Body of pancreas (tissue), 4 donors: Measurements from ENCODE around the gene SNRK. TPM values are rescaled to one million over a fixed set of nuclear protein-coding genes. Genes with fewer than 3 reads are reported as not detected.

Experiments
- ATAC-seq: fragments of 150-250 bp; one replicate; pipeline ENCODE4 v1.9.1; 2016
- DNase-seq, 4 donors: peaks; one replicate each; pipeline ENCODE4 v3.0.0-alpha.2; 2019
- H3K27ac ChIP-seq, 4 donors: fragments of 200-600 bp; sonication (generic); 1 replicate in 3 of 4; 2 replicates in 1 of 4; pipeline versions ENCODE4 v1.5.1 to v1.6.1; 2016 to 2019; ENCODE audit warnings: mild to moderate bottlenecking in 1 of 4, mixed read lengths in 1 of 4, moderate library complexity in 1 of 4
- H3K27me3 ChIP-seq, 2 donors: fragments of 200-600 bp; sonication (generic); one replicate each; pipeline ENCODE4 v1.6.0; 2016; ENCODE audit warnings: mild to moderate bottlenecking in 1 of 2
- H3K36me3 ChIP-seq, 2 donors: fragments of 200-600 bp; sonication (generic); replicated peaks in 1 of 2; 2 replicates each; pipeline ENCODE4 v1.5.1; 2016; ENCODE audit warnings: low read depth in 2 of 2; ENCODE audit not compliant: insufficient read depth in 1 of 2
- H3K4me1 ChIP-seq: fragments of 200-600 bp; sonication (generic); one replicate; pipeline ENCODE4 v1.6.0; 2016
- H3K4me3 ChIP-seq, 2 donors: fragments of 200-600 bp; sonication (generic); 1 replicate in 1 of 2; 2 replicates in 1 of 2; pipeline ENCODE4 v1.5.1; 2016 to 2019
- H3K9me3 ChIP-seq, 3 donors: fragments of 200-600 bp; sonication (generic); 1 replicate in 2 of 3; 2 replicates in 1 of 3; pipeline ENCODE4 v1.5.1; 2016
- CTCF ChIP-seq, 7 experiments: fragments of 450-650 bp in 4 of 7; fragments of 200-600 bp in 3 of 7; sonication (generic) in 3 of 7; IDR thresholded peaks; one replicate each; pipeline ENCODE4 v1.5.1; 2016 to 2019; ENCODE audit warnings: antibody characterized with exemption in 7 of 7
- POLR2A ChIP-seq, 3 donors: fragments of 450-650 bp; IDR thresholded peaks; one replicate each; pipeline ENCODE4 v1.6.1; 2016; ENCODE audit warnings: antibody characterized with exemption in 3 of 3, mild to moderate bottlenecking in 2 of 3
- WGBS, 2 donors: methylation state at CpG; one replicate each; pipeline ENCODE4 v1.1.5; 2017; 5-methylcytosine and 5-hydroxymethylcytosine counted together
- intact Hi-C: fragments of 100-400 bp; cut with DNase I; formaldehyde crosslinking; loops from one replicate; pipeline ENCODE4 v1.15.1; 2023
- total RNA-seq, 2 donors: library from RNA; depleted of rRNA; stranded (reverse); fragments of >200 nt; gene quantifications; one replicate each; pipeline ENCODE4 v1.1.0, GENCODE V29; 2016

Gene SNRK
- total RNA-seq, 2 donors from 2014 or later = 22.4 to 25.7 TPM

- DNase-seq (no peak), ATAC-seq (no peak)
- intact Hi-C loops = no loop called here
- Histone ChIP-seq H3K4me3 (no peak overlapping the region), H3K36me3 (peaks cover 0 to 16% of the 10 kb centered on the region in 2 donors), H3K27me3 (no peaks in the 10 kb centered on the region), H3K4me1 (peaks cover 34% of the 10 kb centered on the region), H3K27ac (no peak overlapping the region), H3K9me3 (peaks cover 0 to 29% (median 0%) of the 10 kb centered on the region in 3 donors)
- no peak for TF ChIP-seq POLR2A (IDR thresholded peaks at IDR 0.05)
- TF ChIP-seq CTCF (IDR thresholded peaks at IDR 0.05) = no peak
- WGBS, 2 donors = 98 to 99% methylated on average over 2 of the region's 2 CpGs
These were observed 52.0 kb downstream of the SNRK start for GRCh38 chr3:43338295-43338694.

- intact Hi-C loops = no loop called here
- peaks cover 0 to 16% of the 10 kb centered on the region in 2 donors for H3K36me3 ChIP-seq
These were observed 54.1 kb downstream of the SNRK start for GRCh38 chr3:43340403-43340802.

GRCh38 chr3:43341788-43342187 lies 55.4 kb downstream of the SNRK start:
- peaks cover 0 to 14% of the 10 kb centered on the region in 2 donors for H3K36me3 ChIP-seq
- 82 to 89% methylated on average over 2 of the region's 2 CpGs for WGBS, 2 donors
- no peak overlapping the region for H3K4me3 ChIP-seq
- no peaks in the 10 kb centered on the region for H3K27me3 ChIP-seq
- ATAC-seq (no peak), DNase-seq (no peak)
- intact Hi-C loops = no loop called here
- H3K27ac ChIP-seq = peak overlapping the region in 3 of 4 donors; percentile 6 to 88 (median 81)
- TF ChIP-seq POLR2A (IDR thresholded peaks at IDR 0.05) (no peak), CTCF (IDR thresholded peaks at IDR 0.05) (no peak)
- H3K4me1 ChIP-seq = peaks cover 49% of the 10 kb centered on the region
- peaks cover 0 to 14% (median 0%) of the 10 kb centered on the region in 3 donors for H3K9me3 ChIP-seq

More at GRCh38 chr3:43340403-43340802, 54.1 kb downstream of the SNRK start:
- ATAC-seq (peak; percentile 77), DNase-seq (peak; percentile 43 to 83 (median 70))
- no peak overlapping the region for H3K4me3 ChIP-seq
- TF ChIP-seq CTCF (IDR thresholded peaks at IDR 0.05) (no peak), POLR2A (IDR thresholded peaks at IDR 0.05) (no peak)
- H3K27ac ChIP-seq = peak overlapping the region in 3 of 4 donors; percentile 41 to 88 (median 81)
- H3K27me3 ChIP-seq = no peaks in the 10 kb centered on the region
- WGBS, 2 donors = 58 to 64% methylated on average over 7 of the region's 7 CpGs
- H3K4me1 ChIP-seq = peaks cover 49% of the 10 kb centered on the region
- peaks cover 0 to 27% (median 0%) of the 10 kb centered on the region in 3 donors for H3K9me3 ChIP-seq

GRCh38 chr3:43343185-43343584 lies 56.8 kb downstream of the SNRK start:
- Histone ChIP-seq H3K36me3 (peaks cover 0 to 21% of the 10 kb centered on the region in 2 donors), H3K9me3 (peaks cover 0 to 3% (median 0%) of the 10 kb centered on the region in 3 donors), H3K27me3 (no peaks in the 10 kb centered on the region), H3K4me1 (peaks cover 49% of the 10 kb centered on the region), H3K4me3 (no peak overlapping the region), H3K27ac (peak overlapping the region; percentile 20 to 88 (median 78))
- intact Hi-C loops = no loop called here
- DNase-seq (peak in 1 of 4 donors; percentile 55), ATAC-seq (peak; percentile 73)
- TF ChIP-seq CTCF (IDR thresholded peaks at IDR 0.05) (no peak), POLR2A (IDR thresholded peaks at IDR 0.05) (no peak)
- WGBS, 2 donors = 31 to 35% methylated on average over 4 of the region's 4 CpGs

GRCh38 chr3:43343815-43344214 lies 57.5 kb downstream of the SNRK start:
- Histone ChIP-seq H3K4me1 (peaks cover 49% of the 10 kb centered on the region), H3K27ac (peak overlapping the region; percentile 20 to 88 (median 78)), H3K27me3 (no peaks in the 10 kb centered on the region), H3K9me3 (no peaks in the 10 kb centered on the region), H3K4me3 (no peak overlapping the region), H3K36me3 (peaks cover 0 to 25% of the 10 kb centered on the region in 2 donors)
- intact Hi-C loops = no loop called here
- no peak for TF ChIP-seq POLR2A (IDR thresholded peaks at IDR 0.05)
- TF ChIP-seq CTCF (IDR thresholded peaks at IDR 0.05) = no peak
- DNase-seq (peak in 1 of 4 donors; percentile 58), ATAC-seq (peak; percentile 83)
- 47% methylated on average over 3 of the region's 3 CpGs for WGBS, 2 donors
